GM12874 (cell line): ENCODE results near the gene USP47.

ENCODE experiments used
- CTCF ChIP-seq: IDR thresholded peaks from 2 replicates; pipeline ENCODE4 v1.5.1; 2011; ENCODE audit warnings: low read depth, mild to moderate bottlenecking, control low read depth, low read length, moderate library complexity; ENCODE audit not compliant: insufficient read depth

Gene USP47

GRCh38 chr11:11807811-11808782 is 33.7 kb upstream of the USP47 start:
- TF ChIP-seq CTCF = no peak

GRCh38 chr11:11808992-11809615 is 32.7 kb upstream of the USP47 start:
- no peak for TF ChIP-seq CTCF

GRCh38 chr11:11810764-11811726 is 30.7 kb upstream of the USP47 start:
- TF ChIP-seq CTCF = no peak

GRCh38 chr11:11813288-11813962 is 28.3 kb upstream of the USP47 start:
- TF ChIP-seq CTCF = no peak

- TF ChIP-seq CTCF = no peak
Observed at GRCh38 chr11:11814614-11815452, 26.9 kb upstream of the USP47 start.

- no peak for TF ChIP-seq CTCF
Observed at GRCh38 chr11:11816511-11817314, 25.1 kb upstream of the USP47 start.
